HCT116 (cell line): ENCODE results near the gene ST3GAL3. TPM values are rescaled to one million over a fixed set of nuclear protein-coding genes. Genes with fewer than 3 reads are reported as not detected.

Source experiments
- ATAC-seq: fragments of 200-7000 bp; cut with Tn5 transposase; 2 replicates; pipeline ENCODE4 v1.9.1; 2020; ENCODE audit warnings: mild to moderate bottlenecking, moderate library complexity
- BruUV-seq: library from RNA; stranded (reverse); fragments of 400-500 nt; replicated peaks from 2 replicates; lab custom pipeline; 2021; lab: Mats Ljungman, UMichigan
- CTCF ChIA-PET: fragments of 300-600 bp; sonication (Branson Sonifier 250); formaldehyde crosslinking; loops from one replicate; lab custom pipeline; 2021; ENCODE audit warnings: antibody characterized with exemption; lab: Charles Lee
- POLR2A ChIA-PET: fragments of 300-600, 350-600 bp; sonication (Branson Sonifier 250); formaldehyde crosslinking; loops from one replicate; lab custom pipeline; 2021; ENCODE audit warnings: antibody characterized with exemption; lab: Charles Lee
- RAD21 ChIA-PET, 2 experiments: fragments of 300-600 bp; sonication (Branson Sonifier 250); formaldehyde crosslinking; loops; one replicate each; lab custom pipeline; 2023; ENCODE audit warnings: low total read pairs in 2 of 2; ENCODE audit not compliant: uncharacterized antibody in 2 of 2, unreplicated experiment in 2 of 2, low non-redundant PET in 1 of 2; lab: Charles Lee
- DNase-seq: peaks from one replicate; pipeline ENCODE4 v3.0.0-alpha.2; 2010; ENCODE audit warnings: low read depth, low spot score
- H2AFZ ChIP-seq: fragments of 200-600 bp; shearing (Covaris generic), sonication (generic); 2 replicates; pipeline ENCODE4 v1.6.1; 2017; ENCODE audit warnings: low read depth, mixed run types, mixed read lengths, antibody characterized with exemption, low read length; ENCODE audit not compliant: poor library complexity, severe bottlenecking
- H3K27ac ChIP-seq: 2 replicates; pipeline ENCODE4 v1.5.1; 2012; ENCODE audit warnings: low read depth, low read length
- H3K27me3 ChIP-seq: fragments of 200-600 bp; sonication (generic); 2 replicates; pipeline ENCODE4 v1.6.1; 2016; ENCODE audit warnings: mixed run types, low read length, mixed read lengths; ENCODE audit not compliant: insufficient read depth
- H3K36me3 ChIP-seq, 2 experiments: fragments of 200-500 bp in 1 of 2; fragments of 200-600 bp in 1 of 2; sonication (Bioruptor generic) in 1 of 2; sonication (generic) in 1 of 2; 2 replicates each; pipeline versions ENCODE4 v1.5.1 to v1.6.1; 2014 to 2016; ENCODE audit warnings: low read length in 2 of 2, inconsistent platforms in 1 of 2, mixed read lengths in 1 of 2, mixed run types in 1 of 2; ENCODE audit not compliant: insufficient read depth in 2 of 2, control insufficient read depth in 1 of 2
- H3K4me1 ChIP-seq, 2 experiments: fragments of 200-600 bp in 1 of 2; sonication (generic) in 1 of 2; 2 replicates each; pipeline versions ENCODE4 v1.5.1 to v1.6.1; 2012 to 2017; ENCODE audit warnings: low read length in 2 of 2, inconsistent platforms in 1 of 2, mild to moderate bottlenecking in 1 of 2, mixed read lengths in 1 of 2, mixed run types in 1 of 2, moderate library complexity in 1 of 2; ENCODE audit not compliant: insufficient read depth in 2 of 2, control insufficient read depth in 1 of 2
- H3K4me2 ChIP-seq: fragments of 200-600 bp; sonication (generic); 2 replicates; pipeline ENCODE4 v1.6.1; 2017; ENCODE audit warnings: mixed run types, low read length, mixed read lengths
- H3K4me3 ChIP-seq, 2 experiments: fragments of 200-600 bp in 1 of 2; sonication (generic) in 1 of 2; replicated peaks in 1 of 2; 2 replicates each; pipeline ENCODE4 v1.5.1; 2011 to 2016; ENCODE audit warnings: low read length in 2 of 2, control low read depth in 1 of 2, low read depth in 1 of 2, mild to moderate bottlenecking in 1 of 2, mixed read lengths in 1 of 2, mixed run types in 1 of 2
- H3K79me2 ChIP-seq: fragments of 200-600 bp; sonication (generic); 2 replicates; pipeline ENCODE4 v1.6.1; 2017; ENCODE audit warnings: mild to moderate bottlenecking, mixed run types, low read length, moderate library complexity, mixed read lengths; ENCODE audit not compliant: insufficient read depth
- H3K9ac ChIP-seq: fragments of 200-600 bp; sonication (generic); 2 replicates; pipeline ENCODE4 v1.6.1; 2016; ENCODE audit warnings: low read length, mixed read lengths
- H3K9me2 ChIP-seq: fragments of 200-600 bp; sonication (generic), shearing (Covaris generic); 2 replicates; pipeline ENCODE4 v1.6.1; 2017; ENCODE audit warnings: mixed run types, mild to moderate bottlenecking, moderate library complexity; ENCODE audit not compliant: insufficient read depth
- H3K9me3 ChIP-seq, 2 experiments: fragments of 200-500 bp in 1 of 2; fragments of 200-600 bp in 1 of 2; sonication (Bioruptor generic) in 1 of 2; sonication (generic) in 1 of 2; 2 replicates each; pipeline ENCODE4 v1.6.1; 2014 to 2017; ENCODE audit warnings: low read length in 2 of 2, mixed read lengths in 2 of 2, inconsistent platforms in 1 of 2, low read depth in 1 of 2, mild to moderate bottlenecking in 1 of 2, mixed run types in 1 of 2, moderate library complexity in 1 of 2; ENCODE audit not compliant: control insufficient read depth in 1 of 2, insufficient read depth in 1 of 2
- H4K20me1 ChIP-seq: fragments of 200-600 bp; sonication (generic), shearing (Covaris generic); 2 replicates; pipeline ENCODE4 v1.6.1; 2017; ENCODE audit warnings: mixed run types, mild to moderate bottlenecking, moderate library complexity; ENCODE audit not compliant: insufficient read depth
- EZH2 ChIP-seq: fragments of 200-600 bp; sonication (generic); IDR thresholded peaks from 2 replicates; pipeline ENCODE4 v1.6.1; 2017; ENCODE audit warnings: antibody characterized with exemption, mixed run types
- EZH2phosphoT487 ChIP-seq: fragments of 200-600 bp; IDR thresholded peaks from 2 replicates; pipeline ENCODE4 v1.6.1; 2018; ENCODE audit warnings: antibody characterized with exemption, borderline replicate concordance
- JUND ChIP-seq: IDR thresholded peaks from 2 replicates; pipeline ENCODE4 v1.6.1; 2012
- MAX ChIP-seq: IDR thresholded peaks from 2 replicates; pipeline ENCODE4 v1.6.1; 2012
- POLR2A ChIP-seq: IDR thresholded peaks from 2 replicates; pipeline ENCODE4 v1.7.0; 2011; ENCODE audit warnings: borderline replicate concordance; ENCODE audit not compliant: insufficient read depth, insufficient read length; ENCODE audit errors: extremely low read depth
- RAD21 ChIP-seq: IDR thresholded peaks from 2 replicates; pipeline ENCODE4 v1.6.1; 2012; ENCODE audit warnings: low read depth, mild to moderate bottlenecking
- SIN3A ChIP-seq: IDR thresholded peaks from 2 replicates; pipeline ENCODE4 v1.6.1; 2012; ENCODE audit warnings: low read depth
- SP1 ChIP-seq: IDR thresholded peaks from 2 replicates; pipeline ENCODE4 v1.6.1; 2012; ENCODE audit warnings: low read depth
- TCF7L2 ChIP-seq: IDR thresholded peaks from 2 replicates; pipeline ENCODE4 v1.7.0; 2011; ENCODE audit warnings: borderline replicate concordance, inconsistent platforms; ENCODE audit not compliant: insufficient read depth, insufficient read length; ENCODE audit errors: extremely low read depth
- YY1 ChIP-seq: IDR thresholded peaks from 2 replicates; pipeline ENCODE4 v1.6.1; 2011; ENCODE audit warnings: low read length, low read depth, moderate library complexity, mild to moderate bottlenecking; ENCODE audit not compliant: insufficient replicate concordance; ENCODE audit errors: extremely low read depth
- ZBTB33 ChIP-seq: IDR thresholded peaks from 2 replicates; pipeline ENCODE4 v1.6.1; 2011; ENCODE audit warnings: mild to moderate bottlenecking, low read length, moderate library complexity; ENCODE audit not compliant: insufficient replicate concordance; ENCODE audit errors: extremely low read depth
- ZFX ChIP-seq: fragments of 450-650 bp; IDR thresholded peaks from 2 replicates; pipeline ENCODE4 v1.6.1; 2017
- ZNF274 ChIP-seq: fragments of 200-500 bp; sonication (Bioruptor generic); IDR thresholded peaks from 2 replicates; pipeline ENCODE4 v1.6.1; 2014; ENCODE audit warnings: mild to moderate bottlenecking, low read depth, low read length, inconsistent platforms
- intact Hi-C: fragments of 100-400 bp; cut with micrococcal nuclease; formaldehyde crosslinking; loops from 2 replicates; pipeline ENCODE4 v1.10.0; 2022
- total RNA-seq: library from RNA; stranded (reverse); gene quantifications from one replicate; pipeline ENCODE4 v1.2.1, GENCODE V29; 2021; ENCODE audit not compliant: unreplicated experiment
- TF ChIP-seq, protein P1 (sequence below): IDR thresholded peaks from 2 replicates; pipeline ENCODE4 v1.6.1; 2012

ST3GAL3 gene
- total RNA-seq, 1 experiment from 2014 or later: 7.2 TPM

GRCh38 chr1:43766086-43766784, 58.9 kb downstream of the ST3GAL3 start:
- POLR2A ChIA-PET: interaction anchor here (0.9 to 4.8 kb wide), 2 partner anchors 164 to 168 kb away, joined by 5 to 45 read pairs; partner anchors contain the start of gene ARTN
- BruUV-seq: no TSS peak
- H3K79me2 ChIP-seq: no peaks in the 10 kb centered on the region
- intact Hi-C loops: no loop called here
- H3K9ac ChIP-seq: no peak overlapping the region
- no peaks in the 10 kb centered on the region for H4K20me1 ChIP-seq
- no peaks in the 10 kb centered on the region for H3K9me2 ChIP-seq
- no peak overlapping the region for H2AFZ ChIP-seq
- H3K27me3 ChIP-seq: no peaks in the 10 kb centered on the region
- CTCF ChIA-PET: interaction anchor here (0.6 to 9.2 kb wide), 5 partner anchors 7 to 270 kb away, joined by 3 to 479 read pairs (median 4); partner anchors contain the start of gene ARTN
- H3K4me1 ChIP-seq: peaks cover 0 to 21% of the 10 kb centered on the region in 2 experiments; a peak in 3 of 4 replicates
- no peak overlapping the region for H3K27ac ChIP-seq
- TF ChIP-seq MAX: no peak
- TF ChIP-seq ZNF274: no peak
- TF ChIP-seq SIN3A: no peak
- no peak for TF ChIP-seq POLR2A
- TF ChIP-seq ZFX: no peak
- TF ChIP-seq RAD21: no peak
- TF ChIP-seq, protein P1, sequence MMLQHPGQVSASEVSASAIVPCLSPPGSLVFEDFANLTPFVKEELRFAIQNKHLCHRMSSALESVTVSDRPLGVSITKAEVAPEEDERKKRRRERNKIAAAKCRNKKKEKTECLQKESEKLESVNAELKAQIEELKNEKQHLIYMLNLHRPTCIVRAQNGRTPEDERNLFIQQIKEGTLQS: no peak
- no peak for TF ChIP-seq TCF7L2
- TF ChIP-seq JUND: no peak
- TF ChIP-seq ZBTB33: no peak
- TF ChIP-seq EZH2phosphoT487: no peak
- TF ChIP-seq EZH2: no peak
- no peak for TF ChIP-seq YY1
- TF ChIP-seq SP1: no peak
- DNase-seq (no peak), ATAC-seq (no peak)
- no peak overlapping the region for H3K4me3 ChIP-seq
- no peaks in the 10 kb centered on the region for H3K9me3 ChIP-seq
- no peak overlapping the region for H3K4me2 ChIP-seq
- RAD21 ChIA-PET: interaction anchor here (0.7 to 4.7 kb wide), 4 partner anchors 46 to 168 kb away, joined by 3 to 109 read pairs (median 44); partner anchors contain the start of gene ARTN (in 2 of the 2)
- no peaks in the 10 kb centered on the region for H3K36me3 ChIP-seq
